ENCODE measurements around the gene ELK1.
"Not testable (repeated sequence)": the region's sequence is repeated elsewhere in the genome, so short reads cannot be mapped to it uniquely, and the experiment has no call there.

DNA sequence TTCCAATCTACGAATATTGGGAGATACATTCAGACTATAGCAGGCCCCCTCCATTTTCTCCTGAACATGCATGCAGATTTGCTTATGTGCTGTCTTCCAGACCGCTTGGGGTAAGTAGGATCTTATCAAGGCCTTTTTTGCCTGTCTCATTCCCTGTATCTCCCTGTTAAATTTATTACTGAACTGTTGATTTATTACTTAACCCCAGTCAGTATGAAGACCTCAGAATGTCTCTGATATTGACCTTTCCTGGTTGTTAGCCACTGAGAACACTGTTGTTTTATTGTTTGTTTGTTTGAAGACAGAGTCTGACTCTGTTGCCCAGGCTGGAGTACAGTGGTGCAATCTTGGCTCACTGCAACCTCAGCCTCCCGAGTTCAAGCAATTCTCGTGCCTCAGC is 15.4 kb upstream of the ELK1 start:
- not testable (repeated sequence) for TF ChIP-seq RCOR1 (IDR thresholded peaks at IDR 0.05; ENCODE audit: insufficient replicate concordance, low read length); POLR2A (IDR thresholded peaks at IDR 0.05; ENCODE audit: low read depth, low read length); RFX5 (IDR thresholded peaks at IDR 0.05; ENCODE audit: low read depth, low read length); CHD1 (IDR thresholded peaks at IDR 0.05; ENCODE audit: low read depth, low read length); MXI1 (IDR thresholded peaks at IDR 0.05; ENCODE audit: borderline replicate concordance, low read depth, low read length)
- TF ChIP-seq, protein P1, sequence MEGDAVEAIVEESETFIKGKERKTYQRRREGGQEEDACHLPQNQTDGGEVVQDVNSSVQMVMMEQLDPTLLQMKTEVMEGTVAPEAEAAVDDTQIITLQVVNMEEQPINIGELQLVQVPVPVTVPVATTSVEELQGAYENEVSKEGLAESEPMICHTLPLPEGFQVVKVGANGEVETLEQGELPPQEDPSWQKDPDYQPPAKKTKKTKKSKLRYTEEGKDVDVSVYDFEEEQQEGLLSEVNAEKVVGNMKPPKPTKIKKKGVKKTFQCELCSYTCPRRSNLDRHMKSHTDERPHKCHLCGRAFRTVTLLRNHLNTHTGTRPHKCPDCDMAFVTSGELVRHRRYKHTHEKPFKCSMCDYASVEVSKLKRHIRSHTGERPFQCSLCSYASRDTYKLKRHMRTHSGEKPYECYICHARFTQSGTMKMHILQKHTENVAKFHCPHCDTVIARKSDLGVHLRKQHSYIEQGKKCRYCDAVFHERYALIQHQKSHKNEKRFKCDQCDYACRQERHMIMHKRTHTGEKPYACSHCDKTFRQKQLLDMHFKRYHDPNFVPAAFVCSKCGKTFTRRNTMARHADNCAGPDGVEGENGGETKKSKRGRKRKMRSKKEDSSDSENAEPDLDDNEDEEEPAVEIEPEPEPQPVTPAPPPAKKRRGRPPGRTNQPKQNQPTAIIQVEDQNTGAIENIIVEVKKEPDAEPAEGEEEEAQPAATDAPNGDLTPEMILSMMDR (conservative IDR thresholded peaks at IDR 0.05; ENCODE audit: low read depth, low read length) = not testable (repeated sequence)

Data from IMR-90 (cell line).